Activated T-helper 1 cell treated with Interleukin-2 at 50 U/mL for 16 hours (primary cell): Measurements from ENCODE around the gene PPFIA4.

Experiments used
- DNase-seq: peaks from one replicate; pipeline ENCODE4 v3.0.0-alpha.2; 2020; ENCODE audit warnings: low read depth

Gene PPFIA4

DNA sequence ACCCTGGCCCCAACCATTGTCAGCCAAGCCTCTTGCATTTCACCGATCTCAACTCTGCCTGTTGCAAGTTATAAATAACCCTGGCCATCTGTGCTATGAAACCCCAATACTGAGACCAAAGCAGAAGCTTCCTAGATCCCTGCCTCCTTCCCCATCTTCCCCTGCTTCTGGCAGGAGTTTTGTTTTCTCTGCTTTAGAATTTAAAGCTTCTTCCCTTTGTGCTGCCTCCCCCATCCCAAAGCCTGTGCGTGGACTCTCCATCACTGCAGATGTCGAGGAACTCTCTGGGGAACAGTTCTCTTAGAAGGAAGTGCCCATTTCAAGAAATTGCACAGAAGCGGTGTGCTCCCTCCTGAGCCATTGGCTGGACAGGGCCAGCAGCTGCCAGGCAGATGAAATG is 76.9 kb downstream of the PPFIA4 start:
- DNase-seq, result no peak

DNA sequence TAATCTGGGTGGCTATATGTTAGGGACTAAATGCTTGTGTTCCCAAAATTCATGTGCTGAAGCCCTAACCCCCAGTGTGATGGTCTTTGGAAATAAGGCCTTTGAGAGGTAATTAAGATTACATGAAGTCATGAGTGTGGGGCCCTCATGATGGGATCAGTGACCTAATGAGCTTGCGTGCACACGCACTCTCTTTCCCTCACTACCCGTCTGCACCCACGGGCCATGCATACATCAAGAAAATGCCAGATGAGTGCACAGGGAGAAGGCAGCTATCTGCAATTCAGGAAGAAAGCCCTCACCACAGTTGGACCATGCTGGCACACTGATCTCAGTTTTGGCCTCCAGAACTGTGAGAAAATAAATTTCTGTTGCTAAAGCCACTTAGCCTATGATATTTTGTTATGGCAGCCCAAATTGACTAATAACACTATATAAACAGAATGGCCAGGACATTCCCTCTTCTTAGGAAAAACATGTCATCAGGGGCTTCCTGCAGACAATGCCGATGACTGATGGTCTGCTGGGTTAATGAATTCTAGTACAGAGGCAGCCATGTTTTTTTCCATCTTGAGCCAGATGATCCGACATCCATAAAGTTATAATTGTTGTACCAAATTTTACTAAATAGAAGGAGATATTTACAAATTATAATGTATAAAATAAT is 77.7 kb downstream of the PPFIA4 start:
- DNase-seq, result no peak

DNA sequence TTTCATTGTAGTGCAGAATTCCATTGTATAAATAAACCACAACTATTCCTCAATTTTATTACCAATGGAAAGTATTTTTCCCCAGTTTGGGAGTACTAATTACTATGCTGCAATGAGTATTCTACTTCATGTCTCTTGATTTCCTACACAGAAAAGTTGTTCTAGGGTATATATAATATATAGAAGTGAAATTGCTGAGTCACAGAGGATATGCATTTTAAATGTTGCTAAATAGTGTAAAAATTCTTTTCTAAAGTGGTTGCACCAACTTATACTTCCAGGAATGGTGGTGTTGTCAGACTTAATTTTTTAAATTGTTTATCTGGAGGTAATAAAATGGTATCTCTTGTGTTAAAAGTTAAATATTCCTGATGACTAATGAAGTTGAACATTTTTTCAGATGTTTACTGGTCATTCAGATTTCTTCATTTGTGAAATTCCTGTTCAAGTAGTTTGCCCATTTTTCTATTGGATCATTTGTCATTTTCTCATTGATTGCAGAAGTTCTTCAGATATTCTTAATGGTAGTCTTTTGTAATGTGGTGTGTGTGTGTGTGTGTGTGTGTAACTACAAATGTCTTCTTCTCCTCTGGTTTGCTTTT is 78.6 kb downstream of the PPFIA4 start:
- DNase-seq, result no peak

DNA sequence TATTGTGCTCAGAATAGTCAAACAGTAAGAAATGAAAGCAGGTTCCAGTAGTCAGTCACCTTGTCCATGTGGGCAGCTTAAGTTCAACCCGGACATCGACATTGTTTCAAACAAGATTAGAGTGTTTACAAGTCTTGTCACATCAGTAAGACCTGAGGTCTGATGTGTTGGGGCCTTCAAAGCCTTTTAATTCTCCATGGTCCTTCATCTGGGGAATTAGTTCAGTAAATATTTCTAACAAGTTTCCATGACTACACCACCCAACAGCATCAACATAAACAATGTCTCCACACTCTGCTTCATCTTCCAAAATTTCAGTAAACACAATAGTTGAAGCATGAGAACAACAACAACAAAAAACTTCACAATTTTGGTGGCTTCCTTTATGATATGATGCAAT is 86.2 kb downstream of the PPFIA4 start:
- no peak for DNase-seq

DNA sequence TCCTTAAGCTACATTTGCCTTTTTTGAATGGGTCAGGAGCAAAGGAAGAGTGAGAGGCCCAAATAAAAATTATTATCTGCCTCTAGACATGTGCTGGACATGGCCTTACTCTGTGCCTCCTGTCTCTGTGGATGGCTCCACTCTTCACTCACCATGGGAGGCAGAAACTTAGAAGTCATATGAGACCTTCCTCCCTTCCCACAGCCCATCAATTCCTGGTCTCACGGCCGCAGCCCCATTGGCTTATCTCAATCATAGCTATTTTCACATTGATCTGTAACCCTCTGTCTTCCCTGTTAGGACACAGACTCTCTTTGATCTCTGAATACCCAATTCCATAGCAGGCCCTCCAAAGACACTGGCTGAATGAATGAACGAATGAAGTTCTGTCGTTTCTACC is 87.0 kb downstream of the PPFIA4 start:
- no peak for DNase-seq

DNA sequence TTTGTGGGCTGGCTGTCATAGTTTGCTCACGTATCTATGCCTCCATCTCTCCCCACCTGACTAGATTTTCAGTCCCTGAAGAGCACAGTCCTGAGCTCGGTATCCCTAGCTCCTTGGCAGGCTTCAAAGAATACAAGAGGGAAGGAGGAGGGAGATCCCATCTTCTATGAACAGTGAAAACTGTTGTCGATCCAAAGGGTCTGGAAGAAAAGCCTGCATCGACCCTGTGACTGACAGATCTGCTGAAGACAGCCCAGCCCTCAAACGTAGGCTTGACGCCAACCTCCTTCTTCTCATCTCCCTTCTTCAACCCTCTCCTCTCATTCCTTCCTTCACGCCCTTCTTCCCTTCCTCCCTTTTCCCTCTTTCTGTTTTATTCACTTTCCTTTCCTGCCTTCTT is 87.9 kb downstream of the PPFIA4 start:
- no peak for DNase-seq

DNA sequence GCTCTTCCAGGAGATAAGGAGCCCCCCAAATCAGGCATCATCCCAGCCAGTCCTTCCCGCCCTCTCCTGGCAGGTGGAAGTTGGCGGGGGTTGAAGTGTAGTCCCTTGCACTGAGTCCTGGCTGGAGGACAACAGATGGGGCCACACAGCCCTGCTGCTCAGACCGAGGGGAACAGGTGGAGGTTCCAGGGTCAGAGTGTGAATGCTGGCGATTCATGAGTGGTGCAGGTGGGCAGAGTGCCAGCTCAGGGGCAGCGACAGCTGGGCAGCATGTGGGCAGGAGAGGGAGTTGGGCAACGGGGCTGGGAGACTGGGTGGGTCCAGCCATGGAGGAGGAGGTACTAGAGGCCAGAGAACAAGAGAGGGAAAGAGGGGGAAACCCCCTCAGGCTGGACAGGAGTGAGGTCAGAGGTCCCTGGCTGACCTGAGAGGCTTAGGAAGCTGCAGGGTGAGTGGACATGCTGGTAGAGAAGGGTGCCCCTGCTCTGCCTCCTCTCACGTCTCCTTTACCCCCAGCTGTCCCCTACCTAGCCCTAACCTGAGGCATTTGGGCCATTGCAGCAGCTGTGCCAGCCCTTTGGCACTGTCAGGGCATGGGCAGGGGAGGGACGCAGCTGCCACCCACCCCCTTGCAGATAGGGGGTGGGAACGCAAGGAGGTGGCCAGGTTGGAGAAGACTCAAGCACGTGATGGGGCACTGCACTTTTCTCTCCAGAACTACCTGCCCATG is 90.0 kb downstream of the PPFIA4 start:
- no peak for DNase-seq

DNA sequence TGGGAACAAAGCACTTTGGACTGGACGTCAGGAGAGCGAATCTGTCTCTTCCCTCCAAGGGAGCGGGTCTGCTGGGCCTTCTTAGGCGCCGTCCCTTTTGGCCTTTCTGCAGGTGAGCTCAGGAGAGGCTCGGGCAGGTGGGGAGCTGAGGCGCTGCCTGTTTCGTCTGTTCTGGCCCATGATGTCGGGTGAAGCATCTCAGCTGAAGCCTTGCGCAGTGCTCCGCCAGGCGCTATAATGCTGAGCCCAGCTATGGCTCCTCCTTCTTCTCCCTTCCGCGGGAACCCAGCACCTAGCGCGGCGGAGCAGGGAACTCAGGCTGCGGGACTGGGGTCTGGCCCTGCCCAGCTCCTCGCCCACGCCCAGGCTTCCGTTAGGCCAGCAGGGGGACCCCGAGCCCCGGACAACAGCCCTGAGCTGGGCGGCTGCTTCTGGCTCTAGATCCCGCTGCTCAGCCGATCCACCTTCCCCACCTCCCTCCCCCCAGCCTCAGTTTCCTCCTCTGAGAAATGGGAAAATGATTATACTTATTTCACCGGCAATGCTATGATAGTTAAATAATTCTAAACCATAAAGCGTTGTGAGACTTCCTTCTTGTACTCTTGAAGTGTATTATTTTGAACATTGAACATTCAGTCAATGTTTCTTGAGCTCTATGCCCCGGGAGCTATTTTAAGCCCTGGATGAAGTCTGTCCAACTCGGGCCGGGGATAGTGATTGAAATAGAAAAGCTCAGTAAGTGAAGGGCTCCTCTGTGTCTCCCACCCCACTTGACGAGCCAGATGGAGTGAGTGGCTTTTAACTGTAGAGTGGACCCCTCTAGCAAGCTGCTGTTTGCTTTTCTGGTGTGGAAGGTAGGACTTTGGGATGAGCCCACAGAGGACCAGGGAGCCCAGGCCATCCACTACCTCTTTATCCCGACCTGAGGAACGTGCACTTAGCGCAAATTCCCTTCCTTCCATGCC is 91.6 kb downstream of the PPFIA4 start:
- no peak for DNase-seq

DNA sequence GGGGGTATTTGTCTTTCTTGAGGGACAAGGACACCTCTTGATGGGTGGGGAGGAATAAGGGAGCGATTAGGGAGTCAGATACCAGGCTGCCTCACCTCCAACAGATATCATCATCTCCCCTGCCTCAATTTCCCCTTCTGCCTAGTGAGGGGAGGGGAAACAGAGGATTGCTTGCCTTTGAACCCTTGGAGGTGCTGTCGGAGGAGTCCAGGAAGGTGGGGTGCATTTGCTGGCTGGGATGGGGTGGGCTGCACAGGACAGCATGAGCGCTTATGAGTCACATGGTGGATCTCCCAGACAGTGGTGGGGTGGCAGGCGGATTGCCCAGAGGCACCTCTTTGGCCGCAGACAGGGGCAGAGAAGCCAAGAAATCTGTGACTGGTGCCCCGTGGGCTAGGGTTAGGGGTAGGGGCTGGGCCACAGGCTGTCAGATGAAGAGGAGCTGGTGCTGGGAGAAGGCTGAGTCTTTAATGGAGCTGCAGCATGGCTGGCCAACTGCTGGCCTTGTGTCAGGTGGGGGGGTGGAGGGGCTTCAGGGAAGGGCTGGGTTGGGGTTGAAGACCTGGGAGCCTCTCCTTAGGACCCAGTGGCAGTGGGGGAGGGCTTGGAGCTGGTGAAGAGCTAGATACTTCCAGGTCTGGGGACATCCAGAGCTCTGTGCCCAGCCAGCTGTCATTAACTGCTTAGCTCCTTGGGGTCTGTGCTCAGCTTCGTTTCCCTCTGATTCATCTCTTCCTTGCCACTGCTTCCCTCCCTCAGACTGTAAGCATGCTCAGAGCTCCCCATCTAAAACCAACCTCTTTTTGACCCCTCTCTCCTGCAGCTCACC is 94.2 kb downstream of the PPFIA4 start:
- no peak for DNase-seq

DNA sequence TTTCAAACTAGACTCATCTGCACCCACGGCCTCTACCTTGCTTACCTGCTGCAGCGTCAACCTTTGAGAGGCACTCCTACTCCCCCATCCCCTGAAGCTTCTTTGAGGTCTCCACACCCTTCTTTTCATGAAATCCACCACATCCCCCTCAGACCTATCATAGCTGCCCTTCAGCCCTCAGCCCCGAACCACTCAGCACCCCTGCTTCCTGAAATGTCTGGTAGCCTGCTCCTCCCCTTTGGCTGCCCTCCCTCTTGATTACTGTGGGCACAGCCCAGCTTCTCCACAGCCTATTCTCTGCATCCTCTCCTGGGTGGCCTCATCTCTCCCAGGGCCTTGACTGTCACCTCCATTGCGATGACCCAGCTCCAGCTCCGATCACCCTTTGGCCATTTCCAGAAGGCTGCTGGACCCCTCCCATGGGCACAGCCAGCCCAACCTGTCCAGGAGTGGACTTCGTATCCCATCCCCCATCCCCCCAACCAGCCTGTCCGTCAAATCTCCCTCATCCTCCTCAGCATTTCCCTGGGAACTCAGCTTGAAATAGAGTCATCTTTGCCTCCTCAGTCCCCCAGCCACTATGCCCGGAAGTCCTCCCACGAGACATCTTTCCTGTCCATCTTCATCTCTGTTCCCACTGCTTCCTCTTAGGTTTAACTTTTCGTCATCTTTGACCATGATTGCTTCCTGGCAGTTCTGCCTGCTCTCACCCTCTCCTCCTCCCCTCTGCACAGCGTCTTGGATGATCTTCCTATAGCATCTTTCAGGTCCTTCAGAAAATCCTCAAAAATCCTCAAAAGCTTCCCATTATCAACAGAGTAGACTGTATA is 95.1 kb downstream of the PPFIA4 start:
- no peak for DNase-seq

DNA sequence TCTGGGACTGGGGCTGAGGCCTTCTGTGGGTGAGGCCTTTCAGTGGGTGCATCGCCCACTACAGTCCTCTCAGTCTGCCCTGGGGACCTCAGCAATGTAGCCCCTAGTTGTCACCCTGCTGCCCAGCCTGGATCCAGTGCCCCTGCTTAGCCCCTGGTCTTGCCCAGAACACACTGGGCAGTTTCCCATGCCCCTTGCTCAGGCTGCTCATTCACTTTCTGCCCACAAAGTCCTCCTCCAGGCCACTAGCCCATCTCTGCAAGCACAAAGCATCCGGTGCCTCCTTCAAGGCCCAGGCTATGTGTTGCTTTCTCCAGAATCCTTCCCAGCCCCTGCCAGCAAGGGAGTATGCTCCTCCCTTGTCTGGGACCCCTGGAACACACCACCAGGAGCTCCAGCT is 95.9 kb downstream of the PPFIA4 start:
- no peak for DNase-seq

DNA sequence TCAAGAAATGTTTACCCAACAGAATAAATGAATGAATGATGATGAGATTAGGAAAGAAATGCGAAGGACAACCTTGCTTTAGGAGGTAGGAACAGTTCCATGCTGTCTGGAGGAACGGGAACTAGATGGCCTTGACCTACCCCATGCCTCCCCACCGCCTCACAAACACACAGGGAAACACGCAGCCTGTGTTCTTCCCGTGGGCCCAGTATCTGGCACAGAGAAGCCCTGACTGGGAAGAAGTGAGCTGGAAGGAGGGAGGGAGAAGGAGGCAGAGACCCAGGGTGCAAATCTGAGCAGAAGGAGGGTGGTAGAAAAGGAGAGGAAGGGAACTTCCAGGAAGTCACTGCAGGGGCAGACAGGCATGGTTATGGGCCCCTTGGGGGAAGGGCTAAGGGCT is 97.7 kb downstream of the PPFIA4 start:
- no peak for DNase-seq

DNA sequence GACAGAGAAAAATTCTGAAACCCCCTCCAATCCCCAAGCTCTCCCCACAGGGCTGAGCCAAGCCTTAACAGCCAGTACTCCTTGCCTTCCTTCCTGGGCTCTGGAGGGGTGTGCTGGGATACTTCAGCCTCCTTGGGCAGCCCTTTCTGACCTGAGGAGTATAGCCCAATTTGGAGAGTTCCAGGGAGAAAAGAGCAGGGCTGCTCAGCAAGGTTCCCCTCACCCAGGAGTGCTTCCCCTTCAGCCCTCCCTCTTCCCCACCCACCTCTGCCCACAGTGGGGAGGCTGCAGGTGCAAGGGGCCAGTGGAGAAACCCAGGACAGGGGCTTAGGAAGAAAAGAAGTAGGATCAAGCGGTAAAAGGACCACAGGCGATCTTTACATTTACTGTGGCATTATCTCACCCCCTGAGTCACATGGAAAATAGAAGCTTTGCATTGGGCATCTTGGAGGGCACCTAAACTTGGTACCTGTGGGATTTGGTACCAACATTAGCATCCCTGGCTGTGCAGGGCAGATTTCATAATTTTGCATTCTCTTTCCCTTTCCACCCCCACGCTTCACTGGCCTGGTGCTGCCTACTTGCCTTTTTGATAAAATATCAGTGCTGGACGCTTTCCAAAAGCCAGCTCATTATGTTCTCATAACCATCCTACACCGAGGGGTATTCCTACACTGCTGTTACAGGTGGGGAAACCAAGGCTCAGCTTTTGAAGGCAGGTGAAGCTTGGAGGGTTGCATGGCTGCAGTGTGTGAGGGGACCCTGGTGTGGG is 98.4 kb downstream of the PPFIA4 start:
- DNase-seq, result no peak

DNA sequence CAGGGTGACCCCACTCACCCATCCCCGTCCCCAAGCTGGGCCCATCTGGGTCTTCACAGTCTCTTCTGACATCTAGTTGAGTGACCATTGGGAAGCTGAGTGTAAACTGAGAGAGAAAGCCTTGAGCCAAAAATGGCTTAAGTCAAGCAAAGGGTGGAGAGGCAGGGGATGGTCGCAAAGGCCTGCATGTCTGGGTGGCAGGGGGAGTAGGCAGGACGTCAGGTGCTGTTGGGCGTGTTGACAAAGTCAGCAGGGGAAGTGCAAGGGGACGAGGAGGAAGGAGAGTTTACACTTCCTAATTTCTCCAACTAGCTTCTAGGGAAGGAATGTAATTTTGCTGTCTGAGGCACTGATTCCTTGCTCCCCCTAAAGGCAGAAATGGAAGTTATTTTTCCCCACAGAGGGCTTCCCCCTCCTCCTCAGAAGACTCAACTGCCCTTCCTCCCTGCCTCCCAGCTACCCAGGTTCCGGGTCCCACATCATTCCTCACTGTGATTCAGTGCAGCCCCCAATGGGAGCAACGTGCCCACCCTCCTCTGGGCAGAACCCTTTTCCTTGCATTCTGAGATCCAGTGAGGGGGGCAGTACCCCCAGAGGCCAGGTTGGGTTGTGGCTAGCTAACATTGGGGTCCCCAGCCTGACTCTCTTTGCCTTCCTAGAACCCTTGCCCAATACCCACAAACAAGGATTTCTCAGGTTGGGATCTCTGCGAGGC is 100.0 kb downstream of the PPFIA4 start:
- DNase-seq, result no peak

DNA sequence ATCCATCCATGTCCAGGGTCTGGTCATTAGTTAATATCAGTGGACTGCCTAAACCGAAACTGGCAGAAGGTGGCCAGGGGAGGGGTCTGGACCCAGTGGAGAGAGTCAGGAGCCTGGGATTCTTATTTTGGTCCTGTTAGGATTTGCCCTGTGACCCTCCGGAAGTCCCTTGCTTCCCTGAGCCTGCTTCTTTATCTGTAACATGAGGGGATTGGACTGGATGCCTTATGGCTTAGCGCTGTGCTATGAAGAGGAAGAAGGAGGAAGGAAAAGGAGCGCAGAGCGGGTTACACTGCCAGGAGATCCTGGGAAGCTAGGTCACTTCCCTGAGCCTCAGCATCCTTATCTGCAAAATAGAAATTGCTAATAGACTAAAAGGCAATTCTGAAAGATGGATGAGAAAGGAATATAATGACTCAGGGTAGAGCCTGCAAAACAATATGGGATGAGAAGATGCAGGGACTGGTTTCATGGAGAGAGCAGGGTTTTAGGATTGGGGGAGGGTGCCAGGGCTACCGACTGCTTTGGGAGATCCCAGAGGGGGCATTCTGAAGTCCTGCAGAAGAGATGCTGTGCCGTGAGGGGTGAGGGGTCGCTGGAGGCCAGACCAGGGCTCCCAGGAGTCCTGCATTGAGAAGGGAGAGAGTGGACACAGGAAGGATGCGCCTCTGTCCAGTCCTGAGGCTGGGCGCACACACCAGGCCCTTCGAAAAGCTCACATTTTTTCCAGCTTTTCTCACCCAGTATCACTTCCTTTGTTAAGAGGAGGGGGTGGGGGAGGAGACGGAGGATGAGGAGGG is 100.8 kb downstream of the PPFIA4 start:
- DNase-seq, result no peak

DNA sequence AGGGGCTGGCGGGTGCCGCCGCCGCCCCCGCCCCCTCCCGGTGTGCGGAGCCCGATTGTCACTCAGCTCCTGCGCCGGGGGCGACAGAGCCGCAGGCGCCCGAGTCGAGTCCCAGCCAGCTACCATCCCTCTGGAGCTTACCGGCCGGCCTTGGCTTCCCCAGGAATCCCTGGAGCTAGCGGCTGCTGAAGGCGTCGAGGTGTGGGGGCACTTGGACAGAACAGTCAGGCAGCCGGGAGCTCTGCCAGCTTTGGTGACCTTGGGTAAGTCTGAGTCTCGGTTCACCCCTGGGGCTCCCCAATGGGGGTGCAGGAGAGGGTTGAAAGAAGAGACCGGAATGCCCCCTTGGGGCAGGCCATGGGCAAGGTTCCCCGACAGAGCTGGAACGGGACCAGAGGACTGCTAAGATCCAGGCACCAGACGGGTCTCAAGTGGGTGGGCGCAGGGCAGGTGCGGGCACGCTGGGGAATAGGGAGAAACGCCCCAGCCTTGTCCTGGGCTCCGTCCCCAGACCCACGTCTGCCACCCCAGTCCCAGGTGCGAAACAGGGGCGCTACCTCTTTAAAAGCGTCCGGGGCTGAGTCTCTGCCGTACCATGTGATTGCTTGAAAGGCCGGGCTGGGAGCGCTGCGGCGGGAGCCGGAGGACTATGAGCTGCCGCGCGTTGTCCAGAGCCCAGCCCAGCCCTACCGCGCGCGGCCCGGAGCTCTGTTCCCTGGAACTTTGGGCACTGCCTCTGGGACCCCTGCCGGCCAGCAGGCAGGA is 101.6 kb downstream of the PPFIA4 start, which contains the start of gene ADORA1:
Gene ADORA1 (plus strand): TSS at position 61 of the 765 bp plus-strand sequence. CDS start 1,116 bp downstream, outside the sequence.
- DNase-seq, result no peak

DNA sequence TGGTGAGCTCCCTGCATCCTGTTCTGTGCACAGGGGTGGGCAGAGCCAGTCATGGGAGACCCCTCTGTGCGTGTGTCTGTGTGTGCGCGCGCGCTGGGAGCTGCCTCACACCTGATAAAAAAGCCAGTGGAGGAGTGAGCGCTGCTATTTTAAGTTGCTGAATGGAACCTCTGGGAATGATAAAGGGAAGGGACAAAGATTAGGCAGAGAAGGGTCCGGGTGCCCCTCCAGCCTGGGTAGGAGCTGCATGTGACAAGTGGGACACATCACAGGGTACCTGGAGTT is 102.1 kb downstream of the PPFIA4 start:
- DNase-seq, result no peak
